ENCODE results near the gene MYRF. TPM values are rescaled to one million over a fixed set of nuclear protein-coding genes. Genes with fewer than 3 reads are reported as not detected.

MYRF gene
- total RNA-seq, 4 donors from 2014 or later: 0.11 to 0.83 (median 0.27) TPM; not detected in 1

GRCh38 chr11:61816736-61817455 is 64.5 kb downstream of the MYRF start, which contains the start of gene FADS1:
TSS of gene FADS1 (minus strand) at chr11:61817003. CDS start at chr11:61816929, 74 bp downstream.
- Histone ChIP-seq H3K4me1 (peaks cover 6 to 15% of the 10 kb centered on the region in 2 donors), H3K36me3 (no peaks in the 10 kb centered on the region), H3K9me3 (no peaks in the 10 kb centered on the region), H3K27ac (peak within 1 kb of the TSS; percentile 91 to 97 (median 96)), H3K4me3 (replicated peaks in 1 of 3) (peak within 1 kb of the TSS; percentile 40 to 59 (median 53)), H3K27me3 (no peaks in the 10 kb centered on the region)
- 1 to 2% methylated on average over 16 to 20 of the region's 73 CpGs for WGBS, 2 donors
- peak; percentile 82 to 88 for DNase-seq
- TF ChIP-seq POLR2A (IDR thresholded peaks at IDR 0.05) (peak in 1 of 2 donors; percentile 35), CTCF (IDR thresholded peaks at IDR 0.05) (peak in 3 of 6 experiments; percentile 44 to 48 (median 46))
- intact Hi-C loops (cut with DNase I): no loop called here

GRCh38 chr11:61817471-61818202 is 65.2 kb downstream of the MYRF start:
- WGBS, 2 donors: 77% methylated on average over 6 of the region's 6 CpGs
- no peak for DNase-seq

GRCh38 chr11:61820174-61820573 is 67.7 kb downstream of the MYRF start:
- intact Hi-C loops (cut with DNase I): no loop called here
- Histone ChIP-seq H3K27me3 (no peaks in the 10 kb centered on the region), H3K4me3 (replicated peaks in 1 of 3) (no peak overlapping the region), H3K27ac (no peak overlapping the region), H3K4me1 (peaks cover 6 to 15% of the 10 kb centered on the region in 2 donors), H3K36me3 (no peaks in the 10 kb centered on the region), H3K9me3 (no peaks in the 10 kb centered on the region)
- 88 to 91% methylated on average over 2 of the region's 2 CpGs for WGBS, 2 donors
- TF ChIP-seq CTCF (IDR thresholded peaks at IDR 0.05) (no peak), POLR2A (IDR thresholded peaks at IDR 0.05) (no peak)
- DNase-seq: no peak

More at GRCh38 chr11:61817471-61818202, 65.2 kb downstream of the MYRF start:
- Histone ChIP-seq H3K36me3 (no peaks in the 10 kb centered on the region), H3K27me3 (no peaks in the 10 kb centered on the region), H3K4me3 (replicated peaks in 1 of 3) (peak overlapping the region in 1 of 3 donors; percentile 59), H3K27ac (peak overlapping the region in 2 of 3 donors; percentile 11 to 97), H3K4me1 (peaks cover 6 to 15% of the 10 kb centered on the region in 2 donors), H3K9me3 (no peaks in the 10 kb centered on the region)
- intact Hi-C loops (cut with DNase I): no loop called here
- TF ChIP-seq CTCF (IDR thresholded peaks at IDR 0.05) (no peak), POLR2A (IDR thresholded peaks at IDR 0.05) (no peak)

GRCh38 chr11:61826930-61827570 is 74.6 kb downstream of the MYRF start:
- WGBS, 2 donors: 43 to 57% methylated on average over 20 to 23 of the region's 23 CpGs
- no peaks in the 10 kb centered on the region for H3K27me3 ChIP-seq
- H3K4me1 ChIP-seq: peaks cover 22 to 29% of the 10 kb centered on the region in 2 donors
- H3K36me3 ChIP-seq: no peaks in the 10 kb centered on the region
- peak overlapping the region in 2 of 3 donors; percentile 32 to 51 for H3K27ac ChIP-seq
- no peaks in the 10 kb centered on the region for H3K9me3 ChIP-seq
- DNase-seq: no peak
- peak overlapping the region in 1 of 3 donors; percentile 42 for H3K4me3 ChIP-seq (replicated peaks in 1 of 3)
- intact Hi-C loops (cut with DNase I): loop anchor here (5.0 kb wide), 1 partner anchor 60 kb away; no protein-coding TSS in a partner anchor
- TF ChIP-seq CTCF (IDR thresholded peaks at IDR 0.05) (no peak), POLR2A (IDR thresholded peaks at IDR 0.05) (no peak)

All from thyroid gland (tissue), 4 donors.